AG08396 (cell line): ENCODE results near the gene MXD4.
"Not testable (repeated sequence)": the region's sequence is repeated elsewhere in the genome, so short reads cannot be mapped to it uniquely, and the experiment has no call there.

ENCODE experiments used
- DNase-seq: peaks from one replicate; pipeline ENCODE4 v3.0.0; 2012; ENCODE audit warnings: low spot score, mixed read lengths

The MXD4 gene

GRCh38 chr4:2275044-2275397 lies 13.1 kb upstream of the MXD4 start:
- DNase-seq: not testable (repeated sequence)

- DNase-seq: no peak
These were observed 12.6 kb upstream of the MXD4 start for GRCh38 chr4:2274320-2275043.

- DNase-seq: no peak
These were observed 11.9 kb upstream of the MXD4 start for GRCh38 chr4:2273657-2274319.

- DNase-seq: no peak
These were observed 11.3 kb upstream of the MXD4 start for GRCh38 chr4:2273221-2273620.

DNA sequence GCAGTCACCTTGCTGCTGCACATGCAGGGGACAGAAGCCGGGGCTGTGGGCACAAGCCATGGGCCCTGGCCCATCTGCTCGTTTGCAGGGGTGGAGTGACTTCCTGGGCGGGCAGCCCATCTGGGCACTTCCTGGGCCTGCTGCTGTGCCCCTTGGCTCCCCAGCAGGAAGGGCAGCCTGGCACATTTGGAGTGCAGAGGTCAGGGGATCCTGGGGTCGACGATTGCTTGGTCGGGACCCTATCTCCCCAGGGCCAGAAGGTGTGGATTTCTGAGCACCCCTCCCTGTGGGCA lies 10.9 kb upstream of the MXD4 start:
- DNase-seq: no peak

DNA sequence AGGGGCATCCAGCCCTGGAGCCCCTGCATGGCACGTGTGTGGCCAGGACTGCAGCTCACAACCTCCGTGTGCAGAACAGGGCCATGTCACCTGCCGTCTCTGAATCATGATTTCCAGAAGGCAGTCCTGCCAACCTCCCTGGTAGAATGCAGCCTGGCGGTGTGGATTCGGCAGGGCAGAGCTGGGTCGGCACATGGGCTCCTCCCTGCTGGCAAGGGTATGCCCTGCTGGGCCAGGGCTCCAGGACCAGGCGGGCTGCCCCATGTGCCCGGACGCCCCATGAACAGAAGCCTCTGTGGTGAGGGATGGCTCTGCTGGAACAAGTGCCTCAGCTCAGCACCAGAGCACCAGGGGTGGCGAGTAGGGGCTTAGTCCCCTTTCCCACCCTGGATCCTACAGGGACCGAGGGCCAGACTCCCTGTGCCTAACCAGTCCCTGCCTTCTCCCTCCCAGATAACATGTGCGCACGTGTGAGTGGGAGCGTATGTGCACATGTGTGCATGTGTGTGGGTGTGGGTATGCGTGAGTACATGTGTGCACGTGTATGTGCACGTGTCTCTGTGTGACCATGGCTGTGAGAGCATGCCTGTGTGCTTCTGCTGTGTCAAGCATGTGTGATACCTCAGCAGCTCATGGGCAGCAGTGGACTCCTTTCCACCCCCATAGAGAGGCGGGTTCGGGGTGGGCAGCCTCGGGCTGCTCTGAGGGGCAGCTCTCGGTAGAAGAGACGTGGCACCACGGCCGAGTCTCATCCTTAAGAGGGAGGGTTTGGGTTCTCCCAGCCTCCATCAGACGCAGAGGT lies 10.3 kb upstream of the MXD4 start:
- DNase-seq: no peak

GRCh38 chr4:2271279-2272025 lies 9.5 kb upstream of the MXD4 start:
- no peak for DNase-seq

- no peak for DNase-seq
These were observed 8.6 kb upstream of the MXD4 start for GRCh38 chr4:2270341-2271165.

GRCh38 chr4:2269618-2270163 lies 7.8 kb upstream of the MXD4 start:
- no peak for DNase-seq

DNA sequence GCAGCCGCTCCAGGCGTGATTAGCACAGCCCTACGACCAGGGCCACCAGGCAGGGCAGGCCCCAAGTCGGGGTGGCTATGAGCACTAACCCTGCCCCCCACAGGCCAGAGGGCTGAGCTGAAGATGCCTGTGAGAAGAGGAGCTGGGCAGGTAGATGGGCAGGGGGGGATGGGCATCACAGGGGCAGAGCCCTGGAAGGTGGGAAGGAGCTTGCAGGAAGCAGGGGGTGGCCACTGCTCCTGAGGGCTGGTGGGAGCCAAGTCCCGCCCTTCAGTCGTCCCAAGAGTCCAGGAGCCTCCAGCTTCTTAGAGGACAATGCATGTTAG lies 7.3 kb upstream of the MXD4 start:
- DNase-seq: no peak

GRCh38 chr4:2268357-2269205 lies 6.7 kb upstream of the MXD4 start:
- DNase-seq: no peak

- no peak for DNase-seq
These were observed 5.9 kb upstream of the MXD4 start for GRCh38 chr4:2267841-2268240.

DNA sequence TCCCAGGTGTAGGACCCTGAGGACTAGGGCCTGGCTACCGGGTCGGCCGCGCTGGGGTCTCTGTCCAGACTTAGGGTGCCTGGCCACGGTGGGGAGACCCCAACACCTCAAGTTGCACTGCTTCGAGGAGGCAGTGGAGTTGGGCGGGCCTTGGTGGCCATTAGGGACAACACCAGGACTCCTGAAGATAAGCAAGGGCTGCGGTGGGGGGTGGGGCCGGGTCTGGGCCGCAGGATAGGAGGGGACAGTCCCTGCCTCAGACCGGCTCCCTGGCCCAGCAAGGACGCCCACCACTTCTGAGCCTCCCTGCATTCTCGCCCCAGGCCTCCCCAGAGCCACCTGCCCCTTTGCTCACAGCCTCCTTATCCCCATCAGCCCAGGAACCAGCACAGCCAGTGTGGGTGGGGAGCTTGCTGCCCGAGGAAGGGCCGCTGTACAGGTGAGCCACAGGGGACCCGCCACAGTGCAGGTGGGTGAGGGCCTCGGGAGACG lies 5.5 kb upstream of the MXD4 start:
- DNase-seq: no peak

GRCh38 chr4:2266821-2267220 lies 4.9 kb upstream of the MXD4 start:
- DNase-seq: no peak

GRCh38 chr4:2266181-2266580 lies 4.3 kb upstream of the MXD4 start:
- peak; percentile 96 for DNase-seq

- DNase-seq: no peak
These were observed 3.5 kb upstream of the MXD4 start for GRCh38 chr4:2265113-2266110.

DNA sequence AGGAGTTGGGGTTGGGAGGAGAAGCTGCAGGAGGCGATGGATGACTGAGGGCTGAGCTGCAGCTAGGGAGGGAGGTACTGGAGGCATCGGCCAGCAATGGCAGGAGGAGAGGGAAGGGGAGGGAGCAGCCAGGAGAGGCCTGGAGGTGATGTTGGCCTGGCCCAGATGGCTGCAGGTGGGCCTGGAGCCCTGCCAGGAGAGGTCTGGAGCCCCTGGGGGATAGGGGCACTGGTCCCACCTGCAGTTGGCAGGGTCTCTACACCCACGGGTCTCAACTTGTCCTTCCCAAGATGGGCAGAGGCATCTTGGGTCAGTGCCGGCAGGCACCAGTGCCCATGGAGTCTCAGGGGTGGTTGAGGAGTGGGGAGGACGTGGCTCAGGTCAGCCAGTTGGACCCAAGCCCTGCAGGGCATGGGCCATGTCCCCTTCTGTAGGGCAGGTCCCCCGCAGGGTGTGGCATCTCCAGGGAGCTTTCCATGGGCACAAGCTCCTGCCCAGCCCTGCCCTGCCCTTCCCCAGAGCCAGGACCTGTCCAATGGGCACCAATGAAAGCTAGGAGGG lies 2.7 kb upstream of the MXD4 start:
- DNase-seq: no peak

DNA sequence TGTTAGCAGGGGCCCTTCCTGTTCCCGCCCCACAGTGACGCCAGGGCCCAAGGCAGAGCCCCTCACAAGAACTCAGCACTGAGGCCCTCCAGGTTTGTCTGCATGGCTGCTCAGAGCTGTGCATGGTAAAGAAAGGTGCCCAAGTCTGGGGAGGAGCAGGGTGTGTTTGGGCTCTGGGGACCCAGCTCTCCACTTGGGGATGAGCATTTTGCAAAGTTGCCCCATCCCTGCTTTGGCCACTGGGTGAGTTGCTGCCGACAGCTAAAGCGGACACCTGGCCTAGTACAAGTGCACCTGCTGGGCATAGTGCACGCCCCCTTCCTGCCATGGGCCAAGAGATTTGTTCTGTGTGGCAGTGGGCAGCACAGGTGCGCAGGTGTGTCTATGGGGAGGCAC lies 2.0 kb upstream of the MXD4 start:
- no peak for DNase-seq

DNA sequence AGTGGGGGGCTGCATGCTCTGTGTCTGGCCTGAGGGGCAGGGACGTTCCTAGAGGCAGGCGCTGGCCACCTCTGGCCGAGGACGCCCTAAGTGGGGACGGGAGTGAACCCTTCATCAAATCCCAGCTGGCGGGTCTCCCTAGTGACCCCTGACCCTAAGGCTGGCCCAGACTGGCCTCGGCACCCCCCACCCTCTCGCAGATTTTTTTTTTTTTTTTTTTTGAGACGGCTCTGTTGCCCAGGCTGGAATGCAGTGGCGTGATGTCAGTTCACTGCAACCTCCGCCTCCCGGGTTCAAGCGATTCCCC lies 988 bp upstream of the MXD4 start:
- DNase-seq: no peak
